ENCODE data around the gene DEAF1. TPM values are rescaled to one million over a fixed set of nuclear protein-coding genes. Genes with fewer than 3 reads are reported as not detected.
"Not testable (repeated sequence)": the region's sequence is repeated elsewhere in the genome, so short reads cannot be mapped to it uniquely, and the experiment has no call there.

DEAF1 gene
- total RNA-seq, 1 experiment from 2014 or later: 62.2 TPM

GRCh38 chr11:690244-690643 lies 4.8 kb downstream of the DEAF1 start:
- CTCF ChIA-PET; ATAC-seq; H3K27me3 Mint-ChIP-seq (ENCODE audit: low read depth): not testable (repeated sequence)

GRCh38 chr11:689625-690024 lies 5.4 kb downstream of the DEAF1 start:
- peaks cover 20% of the 10 kb centered on the region for H3K4me1 Mint-ChIP-seq
- TF ChIP-seq ZNF138 (CRISPR knock-in tag; conservative IDR thresholded peaks at IDR 0.05) (no peak), ZNF423 (CRISPR knock-in tag; IDR thresholded peaks at IDR 0.05) (no peak), MAX (CRISPR knock-in tag; IDR thresholded peaks at IDR 0.05) (no peak), ZNF396 (CRISPR knock-in tag; IDR thresholded peaks at IDR 0.05; ENCODE audit: borderline replicate concordance) (no peak), USF1 (CRISPR knock-in tag; IDR thresholded peaks at IDR 0.05) (no peak)
- no peak overlapping the region for H3K4me3 Mint-ChIP-seq
- peaks cover 41% of the 10 kb centered on the region for H3K36me3 Mint-ChIP-seq
- DNase-seq (ENCODE audit: low spot score): no peak
- ChIA-PET CTCF (interaction anchor here (0.7 to 1.0 kb wide), 3 partner anchors 16 to 1144 kb away, joined by 3 to 5 read pairs (median 3); no protein-coding TSS in a partner anchor), POLR2A (no interaction called here)
- H3K27me3 Mint-ChIP-seq (ENCODE audit: low read depth): no peaks in the 10 kb centered on the region
- 0 out of 2 replicates have a peak overlapping the region, but pooled peaks have one; percentile 57 for H3K27ac Mint-ChIP-seq
- ATAC-seq: no peak
- no peaks in the 10 kb centered on the region for H3K9me3 Mint-ChIP-seq

More at GRCh38 chr11:690244-690643, 4.8 kb downstream of the DEAF1 start:
- Mint-ChIP-seq H3K4me1 (peaks cover 20% of the 10 kb centered on the region), H3K36me3 (peaks cover 39% of the 10 kb centered on the region)
- H3K4me3 Mint-ChIP-seq; POLR2A ChIA-PET; H3K27ac Mint-ChIP-seq; H3K9me3 Mint-ChIP-seq; DNase-seq (ENCODE audit: low spot score): not testable (repeated sequence)

GRCh38 chr11:688681-689080 lies 6.3 kb downstream of the DEAF1 start:
- H3K27me3 Mint-ChIP-seq (ENCODE audit: low read depth): no peaks in the 10 kb centered on the region
- H3K9me3 Mint-ChIP-seq: no peaks in the 10 kb centered on the region
- DNase-seq (ENCODE audit: low spot score): no peak
- POLR2A ChIA-PET: no interaction called here
- H3K4me1 Mint-ChIP-seq: peaks cover 28% of the 10 kb centered on the region
- no peak for TF ChIP-seq MXD4 (CRISPR knock-in tag; IDR thresholded peaks at IDR 0.05; ENCODE audit: borderline replicate concordance)
- no peak for TF ChIP-seq ZMAT4 (CRISPR knock-in tag; IDR thresholded peaks at IDR 0.05)
- TF ChIP-seq ZSCAN18 (CRISPR knock-in tag; IDR thresholded peaks at IDR 0.05): no peak
- no peak for TF ChIP-seq ZNF396 (CRISPR knock-in tag; IDR thresholded peaks at IDR 0.05; ENCODE audit: borderline replicate concordance)
- TF ChIP-seq ZNF416 (CRISPR knock-in tag; IDR thresholded peaks at IDR 0.05): no peak
- TF ChIP-seq CBFB (CRISPR knock-in tag; IDR thresholded peaks at IDR 0.05; ENCODE audit: low read depth): no peak
- TF ChIP-seq MLX (CRISPR knock-in tag; IDR thresholded peaks at IDR 0.05): no peak
- no peak for TF ChIP-seq ESRRA (CRISPR knock-in tag; IDR thresholded peaks at IDR 0.05; ENCODE audit: borderline replicate concordance)
- TF ChIP-seq AFF4 (CRISPR knock-in tag; IDR thresholded peaks at IDR 0.05; ENCODE audit: borderline replicate concordance): no peak
- no peak for TF ChIP-seq ZNF423 (CRISPR knock-in tag; IDR thresholded peaks at IDR 0.05)
- TF ChIP-seq ZNF317 (CRISPR knock-in tag; IDR thresholded peaks at IDR 0.05; ENCODE audit: borderline replicate concordance, low read depth): no peak
- TF ChIP-seq NFE2L1 (CRISPR knock-in tag; IDR thresholded peaks at IDR 0.05): no peak
- TF ChIP-seq FOXP4 (CRISPR knock-in tag; IDR thresholded peaks at IDR 0.05): no peak
- TF ChIP-seq ERG (CRISPR knock-in tag; IDR thresholded peaks at IDR 0.05): no peak
- TF ChIP-seq PREB (CRISPR knock-in tag; IDR thresholded peaks at IDR 0.05; ENCODE audit: borderline replicate concordance): no peak
- TF ChIP-seq ELF4 (CRISPR knock-in tag; IDR thresholded peaks at IDR 0.05; ENCODE audit: low read depth): no peak
- peaks cover 51% of the 10 kb centered on the region for H3K36me3 Mint-ChIP-seq
- ATAC-seq: no peak
- CTCF ChIA-PET: interaction anchor here (1.0 kb wide), 1 partner anchor 17 kb away, joined by 3 read pairs; no protein-coding TSS in a partner anchor
- H3K4me3 Mint-ChIP-seq: no peak overlapping the region
- H3K27ac Mint-ChIP-seq: no peak overlapping the region

Measured in WTC11 (cell line).